ENCODE measurements around the gene ALG9.

The ALG9 gene

DNA sequence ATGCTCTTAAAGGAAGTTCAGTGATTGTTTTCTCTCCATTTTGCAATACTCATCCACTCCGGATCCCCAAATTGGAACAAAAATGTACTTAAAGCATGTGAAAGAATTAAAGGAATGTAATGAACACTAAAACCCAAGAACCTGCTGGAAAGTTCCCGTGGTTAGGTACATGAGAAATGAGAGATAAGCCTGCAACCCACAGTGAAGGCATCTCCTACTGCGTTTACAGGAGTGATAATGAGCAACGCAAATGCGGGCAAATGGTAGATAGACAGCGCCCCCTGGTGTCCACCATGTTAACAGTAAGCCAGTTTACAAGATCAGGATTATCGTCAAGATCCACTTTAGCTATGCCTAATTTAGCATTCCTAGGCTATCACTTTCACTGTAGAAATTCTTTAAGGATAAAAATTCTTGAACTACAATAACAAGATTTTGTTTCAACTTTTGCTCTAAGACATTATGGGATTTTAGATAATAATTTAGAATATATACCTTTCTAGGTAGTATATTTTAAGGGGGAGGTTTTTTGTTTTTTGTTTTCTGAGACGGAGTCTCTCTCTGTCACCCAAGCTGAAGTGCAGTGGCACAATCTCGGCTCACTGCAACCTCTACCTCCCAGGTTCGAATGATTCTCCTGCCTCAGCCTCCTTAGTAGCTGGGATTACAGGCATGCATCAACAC, 29.9 kb downstream of the ALG9 start:
- Histone ChIP-seq H3K36me3 (ENCODE audit: insufficient read depth, low read length) (peaks cover 35% of the 10 kb centered on the region), H3K9me3 (ENCODE audit: low read length) (no peaks in the 10 kb centered on the region), H3K27me3 (ENCODE audit: insufficient read depth, low read length) (no peaks in the 10 kb centered on the region), H2AFZ (ENCODE audit: low read depth, low read length) (no peak overlapping the region), H3K4me3 (ENCODE audit: low read length) (no peak overlapping the region), H3K4me1 (ENCODE audit: insufficient read depth, low read length) (peaks cover 10% of the 10 kb centered on the region)

DNA sequence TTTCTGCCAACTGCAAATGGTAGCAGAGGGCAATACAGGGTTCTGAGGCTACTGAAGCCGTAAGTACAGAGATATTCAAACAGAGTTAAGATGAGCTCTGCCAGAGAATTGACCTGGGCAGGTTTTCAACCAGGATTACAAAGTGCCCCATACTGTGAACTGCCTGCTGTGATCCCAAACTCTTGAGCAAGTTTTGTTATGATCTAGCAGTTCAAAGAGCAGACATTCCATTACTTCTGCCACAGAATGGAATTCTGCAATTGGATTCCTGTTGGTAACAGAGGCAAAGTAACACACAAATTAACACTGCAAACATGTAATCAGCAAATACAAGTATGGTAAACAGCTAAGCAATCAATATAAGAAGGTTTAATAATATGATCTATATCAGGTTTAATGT, 31.2 kb downstream of the ALG9 start:
- no peaks in the 10 kb centered on the region for H3K27me3 ChIP-seq (ENCODE audit: insufficient read depth, low read length)
- peaks cover 7% of the 10 kb centered on the region for H3K4me1 ChIP-seq (ENCODE audit: insufficient read depth, low read length)
- no peaks in the 10 kb centered on the region for H3K9me3 ChIP-seq (ENCODE audit: low read length)
- no peak overlapping the region for H3K4me3 ChIP-seq (ENCODE audit: low read length)
- H3K36me3 ChIP-seq (ENCODE audit: insufficient read depth, low read length): peaks cover 48% of the 10 kb centered on the region
- H2AFZ ChIP-seq (ENCODE audit: low read depth, low read length): no peak overlapping the region

DNA sequence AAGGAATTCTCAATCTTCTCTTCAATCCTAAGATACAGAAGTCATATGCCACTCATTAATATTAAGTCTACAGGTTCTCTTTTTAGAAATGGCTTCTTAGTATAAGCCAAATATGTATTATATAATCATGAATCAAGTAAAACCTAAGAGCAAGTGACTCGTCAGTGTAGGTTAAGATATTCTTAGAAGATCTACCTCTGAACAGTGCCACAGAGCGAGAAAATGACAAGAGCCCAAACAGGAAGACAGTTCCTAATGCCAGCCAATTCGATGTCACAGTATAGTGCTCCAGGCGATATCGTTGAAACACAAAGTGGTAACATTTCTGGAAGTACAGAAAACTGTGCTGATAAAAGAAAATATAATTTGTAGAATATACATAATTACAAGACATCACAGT, 33.3 kb downstream of the ALG9 start:
- Histone ChIP-seq H3K27me3 (ENCODE audit: insufficient read depth, low read length) (no peaks in the 10 kb centered on the region), H3K9me3 (ENCODE audit: low read length) (no peaks in the 10 kb centered on the region), H3K36me3 (ENCODE audit: insufficient read depth, low read length) (peaks cover 41% of the 10 kb centered on the region), H3K4me3 (ENCODE audit: low read length) (no peak overlapping the region), H2AFZ (ENCODE audit: low read depth, low read length) (no peak overlapping the region), H3K4me1 (ENCODE audit: insufficient read depth, low read length) (peaks cover 7% of the 10 kb centered on the region)

DNA sequence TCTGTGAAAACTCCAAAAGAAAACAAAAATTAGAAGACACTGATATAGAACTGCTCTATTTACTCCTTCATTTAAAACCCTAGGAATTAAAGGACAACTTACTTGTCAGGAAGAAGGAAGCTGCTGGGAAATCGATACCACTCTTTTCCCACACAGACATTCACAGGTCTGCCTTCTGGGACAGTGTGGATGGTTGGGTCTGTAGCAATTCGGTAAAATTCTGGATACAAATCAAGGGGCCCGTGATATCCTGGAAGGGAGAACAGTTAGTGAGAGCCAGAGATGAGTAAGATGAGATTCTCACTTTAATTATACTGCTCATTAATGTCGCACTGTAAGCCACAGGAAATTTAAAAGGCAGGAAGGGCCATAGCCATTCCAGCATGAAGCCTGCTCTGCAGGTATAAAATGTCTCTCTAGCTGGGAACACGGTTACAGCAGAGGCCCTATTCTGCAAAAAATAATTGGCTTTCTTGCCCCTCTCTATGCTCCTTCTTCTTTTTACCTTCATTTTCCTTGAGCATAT, 34.0 kb downstream of the ALG9 start:
- peaks cover 7% of the 10 kb centered on the region for H3K4me1 ChIP-seq (ENCODE audit: insufficient read depth, low read length)
- peaks cover 40% of the 10 kb centered on the region for H3K36me3 ChIP-seq (ENCODE audit: insufficient read depth, low read length)
- H2AFZ ChIP-seq (ENCODE audit: low read depth, low read length): no peak overlapping the region
- no peak overlapping the region for H3K4me3 ChIP-seq (ENCODE audit: low read length)
- no peaks in the 10 kb centered on the region for H3K9me3 ChIP-seq (ENCODE audit: low read length)
- H3K27me3 ChIP-seq (ENCODE audit: insufficient read depth, low read length): no peaks in the 10 kb centered on the region

DNA sequence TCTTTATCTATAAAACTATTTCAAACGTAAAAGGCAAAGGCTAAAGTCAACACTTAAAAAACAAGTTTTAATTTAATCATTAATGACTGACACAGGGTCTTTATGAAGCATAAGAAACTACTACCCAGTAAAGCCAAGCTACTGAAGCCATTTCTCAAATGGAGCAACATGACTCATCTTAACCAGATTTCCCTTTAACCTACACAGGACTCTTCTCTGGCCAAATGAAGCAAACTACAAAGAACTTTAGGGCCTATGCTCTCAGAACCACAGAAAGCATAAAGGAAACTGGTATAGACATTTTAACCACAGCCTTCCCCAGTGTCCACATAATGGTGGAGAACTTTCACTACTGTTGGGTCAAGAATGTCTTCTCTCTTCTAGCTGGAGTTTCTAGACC, 34.7 kb downstream of the ALG9 start:
- H3K4me3 ChIP-seq (ENCODE audit: low read length): no peak overlapping the region
- peaks cover 7% of the 10 kb centered on the region for H3K4me1 ChIP-seq (ENCODE audit: insufficient read depth, low read length)
- H3K27me3 ChIP-seq (ENCODE audit: insufficient read depth, low read length): no peaks in the 10 kb centered on the region
- H3K36me3 ChIP-seq (ENCODE audit: insufficient read depth, low read length): peaks cover 40% of the 10 kb centered on the region
- H3K9me3 ChIP-seq (ENCODE audit: low read length): no peaks in the 10 kb centered on the region
- no peak overlapping the region for H2AFZ ChIP-seq (ENCODE audit: low read depth, low read length)

DNA sequence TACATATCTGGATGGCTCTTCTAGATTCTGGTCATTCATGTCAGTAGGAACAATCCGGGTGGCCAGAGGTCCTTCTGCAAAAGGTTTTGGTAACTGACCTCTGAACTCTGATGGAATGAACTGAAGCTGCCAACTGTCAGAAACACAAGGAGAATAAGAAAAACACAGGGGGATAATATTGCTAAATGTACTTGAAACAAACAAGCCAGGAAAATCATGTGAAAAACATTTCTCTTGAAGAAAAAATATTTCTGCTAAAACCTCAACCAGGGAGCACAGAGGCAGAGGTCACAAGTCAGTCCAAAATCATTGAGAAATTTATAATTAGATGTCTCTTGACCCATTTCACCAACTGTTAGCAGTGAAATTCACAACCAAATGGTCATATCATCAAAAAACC, 35.2 kb downstream of the ALG9 start:
- H3K36me3 ChIP-seq (ENCODE audit: insufficient read depth, low read length): peaks cover 42% of the 10 kb centered on the region
- no peak overlapping the region for H2AFZ ChIP-seq (ENCODE audit: low read depth, low read length)
- H3K4me3 ChIP-seq (ENCODE audit: low read length): no peak overlapping the region
- H3K27me3 ChIP-seq (ENCODE audit: insufficient read depth, low read length): no peaks in the 10 kb centered on the region
- peaks cover 7% of the 10 kb centered on the region for H3K4me1 ChIP-seq (ENCODE audit: insufficient read depth, low read length)
- H3K9me3 ChIP-seq (ENCODE audit: low read length): no peaks in the 10 kb centered on the region

DNA sequence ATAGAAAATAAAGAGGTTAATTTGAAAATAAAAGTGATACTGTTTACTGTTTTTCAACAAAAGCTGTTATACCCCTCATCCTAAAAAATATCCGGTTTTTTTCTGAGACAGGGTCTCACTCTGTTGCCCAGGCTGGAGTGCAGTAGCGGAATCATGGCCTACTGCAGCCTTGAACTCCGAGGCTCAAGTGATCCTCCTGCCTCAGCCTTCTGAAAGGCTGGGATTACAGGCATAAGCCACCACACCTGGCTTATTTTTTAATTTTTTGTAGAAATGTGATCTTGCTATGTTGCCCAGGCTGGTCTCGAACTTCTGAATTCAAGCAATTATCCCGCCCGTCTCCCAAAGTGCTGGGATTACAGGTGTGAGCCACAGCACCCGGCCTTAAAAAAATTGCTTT, 35.7 kb downstream of the ALG9 start:
- Histone ChIP-seq H3K9me3 (ENCODE audit: low read length) (no peaks in the 10 kb centered on the region), H3K4me1 (ENCODE audit: insufficient read depth, low read length) (peaks cover 7% of the 10 kb centered on the region), H3K4me3 (ENCODE audit: low read length) (no peak overlapping the region), H2AFZ (ENCODE audit: low read depth, low read length) (no peak overlapping the region), H3K27me3 (ENCODE audit: insufficient read depth, low read length) (no peaks in the 10 kb centered on the region), H3K36me3 (ENCODE audit: insufficient read depth, low read length) (peaks cover 43% of the 10 kb centered on the region)

DNA sequence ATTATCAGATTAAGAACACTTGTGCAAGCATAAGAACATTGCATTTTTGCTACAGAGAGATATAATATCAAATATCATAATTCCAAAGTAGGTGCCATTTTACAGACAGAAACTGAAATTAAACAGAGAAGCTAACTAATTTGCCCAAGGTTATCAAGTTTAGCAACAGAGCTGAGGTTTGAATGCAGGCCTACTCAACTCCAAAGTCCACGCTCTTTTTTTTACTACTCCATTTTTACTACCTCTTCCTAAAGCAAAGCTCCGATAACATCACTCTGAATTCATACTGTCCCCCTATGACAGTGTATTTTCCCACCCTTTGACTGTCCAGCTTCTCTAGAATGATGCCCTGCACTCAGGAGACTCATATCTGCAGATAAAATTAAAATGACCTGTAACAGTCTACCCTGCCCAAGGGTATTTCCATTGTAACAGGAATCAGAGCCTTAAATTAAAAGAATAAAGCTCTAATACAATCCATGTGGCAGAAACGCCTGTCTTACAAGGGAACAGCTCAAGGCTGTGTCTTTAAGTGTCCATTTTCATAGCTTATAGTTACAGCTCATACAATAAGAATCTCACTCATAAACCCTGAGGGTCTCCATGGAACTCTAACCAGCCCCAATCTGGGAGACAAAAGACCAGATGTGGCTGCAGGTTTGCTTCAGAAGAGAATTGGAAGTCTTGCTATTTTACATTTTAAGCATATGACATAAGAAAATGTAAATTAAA, 36.8 kb downstream of the ALG9 start:
- Histone ChIP-seq H3K4me1 (ENCODE audit: insufficient read depth, low read length) (no peaks in the 10 kb centered on the region), H3K27me3 (ENCODE audit: insufficient read depth, low read length) (no peaks in the 10 kb centered on the region), H3K4me3 (ENCODE audit: low read length) (no peak overlapping the region), H3K36me3 (ENCODE audit: insufficient read depth, low read length) (peaks cover 41% of the 10 kb centered on the region), H3K9me3 (ENCODE audit: low read length) (no peaks in the 10 kb centered on the region), H2AFZ (ENCODE audit: low read depth, low read length) (no peak overlapping the region)

DNA sequence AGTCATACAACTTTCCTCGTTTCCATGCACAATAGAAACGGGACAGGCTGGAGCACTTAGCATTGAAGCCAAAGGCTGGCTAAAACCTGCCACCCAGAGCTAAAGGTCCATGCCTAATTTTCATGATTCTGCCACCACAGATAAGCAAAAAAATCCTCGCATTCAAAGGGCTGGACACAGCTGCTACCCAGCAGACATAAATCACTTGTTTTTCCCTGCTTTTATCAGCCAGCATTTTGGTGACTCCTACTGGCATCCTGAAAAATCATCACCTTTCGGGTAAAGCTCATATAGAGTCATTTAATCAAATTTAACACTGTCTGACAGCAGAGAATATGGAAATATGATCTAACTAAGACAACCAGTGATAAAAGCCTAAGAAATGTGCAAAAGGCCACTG, 37.9 kb downstream of the ALG9 start:
- Histone ChIP-seq H3K27me3 (ENCODE audit: insufficient read depth, low read length) (no peaks in the 10 kb centered on the region), H3K4me3 (ENCODE audit: low read length) (no peak overlapping the region), H2AFZ (ENCODE audit: low read depth, low read length) (no peak overlapping the region), H3K4me1 (ENCODE audit: insufficient read depth, low read length) (no peaks in the 10 kb centered on the region), H3K36me3 (ENCODE audit: insufficient read depth, low read length) (peaks cover 44% of the 10 kb centered on the region), H3K9me3 (ENCODE audit: low read length) (no peaks in the 10 kb centered on the region)

DNA sequence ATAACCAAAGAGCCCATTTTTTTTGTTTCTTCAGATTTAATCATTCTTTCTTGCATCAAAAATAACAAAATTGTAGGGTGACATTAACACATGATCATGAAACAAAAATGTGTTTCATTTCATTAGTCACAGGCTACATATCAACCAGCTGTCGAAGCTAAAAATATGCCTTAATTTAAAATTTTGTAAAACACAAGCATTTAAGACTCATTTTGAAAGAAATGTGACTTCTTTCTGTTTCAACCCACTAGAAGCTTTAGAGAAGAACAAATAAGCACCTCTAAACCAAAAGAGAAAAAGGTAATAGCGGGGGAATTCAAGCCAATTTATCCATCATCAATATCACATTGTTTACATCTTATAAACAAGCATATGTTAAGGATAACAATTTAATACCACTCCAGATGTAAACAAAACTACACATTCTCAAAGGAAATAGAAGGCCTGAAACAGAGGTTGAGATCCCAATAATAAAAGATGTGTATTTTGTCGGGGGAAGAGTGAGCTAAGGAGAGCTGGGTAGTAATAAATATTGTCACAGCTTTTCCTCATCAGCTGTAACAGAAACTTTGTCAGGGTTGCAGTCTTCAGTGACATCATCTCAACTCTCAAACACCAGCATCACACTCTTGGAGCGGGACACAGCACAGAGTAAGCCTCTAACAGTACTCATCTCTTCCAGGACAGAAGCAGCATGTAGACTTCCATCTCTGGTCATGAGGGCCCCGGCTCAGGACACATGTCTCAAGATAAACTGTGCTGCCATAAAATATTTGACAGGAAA, 42.0 kb downstream of the ALG9 start:
- no peak overlapping the region for H3K4me3 ChIP-seq (ENCODE audit: low read length)
- no peaks in the 10 kb centered on the region for H3K4me1 ChIP-seq (ENCODE audit: insufficient read depth, low read length)
- peaks cover 18% of the 10 kb centered on the region for H3K36me3 ChIP-seq (ENCODE audit: insufficient read depth, low read length)
- no peaks in the 10 kb centered on the region for H3K27me3 ChIP-seq (ENCODE audit: insufficient read depth, low read length)
- no peak overlapping the region for H2AFZ ChIP-seq (ENCODE audit: low read depth, low read length)
- no peaks in the 10 kb centered on the region for H3K9me3 ChIP-seq (ENCODE audit: low read length)

DNA sequence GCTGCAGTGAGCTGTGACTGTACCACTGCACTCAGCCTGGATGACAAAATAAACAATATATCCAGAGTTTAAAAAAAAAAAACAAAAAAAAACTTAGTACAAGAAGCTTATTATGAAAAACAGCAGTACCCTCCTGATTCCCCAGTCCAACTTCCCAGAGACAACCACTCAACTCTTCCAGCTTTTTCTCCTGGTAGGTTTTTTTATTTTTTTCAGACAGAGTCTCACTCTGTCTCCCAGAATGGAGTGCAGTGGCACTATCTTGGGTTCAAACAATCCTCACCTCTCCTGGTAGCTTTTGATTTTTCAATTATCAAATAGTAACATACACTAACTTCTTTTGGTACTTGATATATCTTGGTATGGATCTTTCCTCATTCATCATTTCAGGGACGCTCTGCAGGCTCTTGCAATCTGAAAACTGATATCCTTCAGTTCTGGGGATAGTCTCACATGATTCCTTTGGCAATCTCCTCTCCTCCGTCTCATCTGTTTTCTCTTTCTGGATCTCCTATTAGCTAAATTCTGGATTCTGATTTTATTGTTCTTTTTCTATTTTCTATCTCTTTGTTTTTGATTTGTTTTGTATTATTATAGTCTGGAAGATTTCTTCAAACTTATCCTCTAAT, 44.9 kb downstream of the ALG9 start:
- no peak overlapping the region for H3K4me3 ChIP-seq (ENCODE audit: low read length)
- no peaks in the 10 kb centered on the region for H3K4me1 ChIP-seq (ENCODE audit: insufficient read depth, low read length)

DNA sequence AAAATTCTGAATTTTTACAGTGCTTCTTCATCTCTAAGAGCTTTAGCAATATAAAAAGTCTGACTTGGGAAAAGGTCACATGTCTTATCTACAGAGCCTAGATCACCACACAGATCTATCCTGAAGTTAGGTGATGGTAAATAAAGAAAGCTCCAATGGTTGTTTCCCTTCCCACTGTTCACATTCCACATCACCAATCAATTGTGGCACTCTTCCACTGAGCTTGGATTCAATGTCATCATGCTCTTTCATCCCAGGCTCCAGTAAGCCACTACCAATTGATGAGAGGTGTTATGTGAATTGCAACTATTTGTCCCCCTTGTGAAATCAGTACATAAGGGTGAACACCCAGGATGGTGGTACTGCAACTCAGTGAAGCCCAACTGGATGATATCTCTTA, 47.8 kb downstream of the ALG9 start:
- H3K4me3 ChIP-seq (ENCODE audit: low read length): no peak overlapping the region
- H3K9me3 ChIP-seq (ENCODE audit: low read length): no peaks in the 10 kb centered on the region
- H3K4me1 ChIP-seq (ENCODE audit: insufficient read depth, low read length): no peaks in the 10 kb centered on the region
- no peaks in the 10 kb centered on the region for H3K27me3 ChIP-seq (ENCODE audit: insufficient read depth, low read length)
- no peak overlapping the region for H2AFZ ChIP-seq (ENCODE audit: low read depth, low read length)
- peaks cover 14% of the 10 kb centered on the region for H3K36me3 ChIP-seq (ENCODE audit: insufficient read depth, low read length)

More for the DNA sequence above, 44.9 kb downstream of the ALG9 start:
- Histone ChIP-seq H3K36me3 (ENCODE audit: insufficient read depth, low read length) (peaks cover 15% of the 10 kb centered on the region), H3K9me3 (ENCODE audit: low read length) (no peaks in the 10 kb centered on the region), H2AFZ (ENCODE audit: low read depth, low read length) (no peak overlapping the region), H3K27me3 (ENCODE audit: insufficient read depth, low read length) (no peaks in the 10 kb centered on the region)

DNA sequence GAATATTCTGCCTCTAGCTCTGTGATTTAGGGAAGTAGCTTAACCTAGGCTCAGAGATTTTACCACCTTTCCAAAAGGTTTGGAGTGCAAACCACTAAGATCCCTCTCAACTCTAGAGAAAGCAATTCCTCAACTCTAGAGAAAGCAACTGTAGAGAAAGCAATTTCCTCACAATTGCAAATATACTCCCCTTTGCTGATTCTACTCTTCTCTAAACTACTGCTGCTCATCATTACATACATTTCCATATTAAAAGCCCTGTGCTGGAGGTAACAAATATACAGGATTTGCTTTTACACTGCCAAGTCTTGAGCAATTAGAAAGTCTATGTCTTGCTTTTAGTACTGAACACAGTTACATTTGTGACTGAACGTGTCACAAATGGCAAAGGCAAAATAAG, 48.2 kb downstream of the ALG9 start:
- Histone ChIP-seq H3K27me3 (ENCODE audit: insufficient read depth, low read length) (no peaks in the 10 kb centered on the region), H3K36me3 (ENCODE audit: insufficient read depth, low read length) (peaks cover 9% of the 10 kb centered on the region), H3K9me3 (ENCODE audit: low read length) (no peaks in the 10 kb centered on the region), H3K4me1 (ENCODE audit: insufficient read depth, low read length) (no peaks in the 10 kb centered on the region), H2AFZ (ENCODE audit: low read depth, low read length) (no peak overlapping the region), H3K4me3 (ENCODE audit: low read length) (no peak overlapping the region)

Measured in neuron (in vitro differentiated cells).